Measurements from ENCODE around the gene RIIAD1. TPM values are rescaled to one million over a fixed set of nuclear protein-coding genes. Genes with fewer than 3 reads are reported as not detected.

The RIIAD1 gene
- total RNA-seq, 1 donor from 2014 or later = not detected

Other genes starting within 250 kb of the RIIAD1 start
- 0.12 and 0.58 TPM in 2 replicates for gene CGN, start 210.1 kb upstream of the RIIAD1 start, total RNA-seq
- gene TUFT1, start 181.2 kb upstream of the RIIAD1 start, total RNA-seq = 5.1 and 6.8 TPM in 2 replicates
- gene SNX27, start 109.5 kb upstream of the RIIAD1 start, total RNA-seq = 17.7 and 21.0 TPM in 2 replicates
- gene CELF3, start 4.7 kb upstream of the RIIAD1 start, total RNA-seq = not detected in 2 replicates
- 53.4 and 66.0 TPM in 2 replicates for gene MRPL9, start 42.0 kb downstream of the RIIAD1 start, total RNA-seq
- gene TDRKH, start 69.0 kb downstream of the RIIAD1 start, total RNA-seq = 6.0 and 7.0 TPM in 2 replicates
- not detected in 2 replicates for gene LINGO4, start 83.9 kb downstream of the RIIAD1 start, total RNA-seq
- gene RORC, start 110.3 kb downstream of the RIIAD1 start, total RNA-seq = not detected in 2 replicates
- not detected in 2 replicates for gene C2CD4D, start 118.3 kb downstream of the RIIAD1 start, total RNA-seq
- gene THEM5, start 132.2 kb downstream of the RIIAD1 start, total RNA-seq = not detected in 2 replicates
- gene THEM4, start 188.0 kb downstream of the RIIAD1 start, total RNA-seq = 12.0 and 13.8 TPM in 2 replicates

All from glomerular endothelial cell (primary cell).